HG03139 (cell line): ENCODE data around the gene FHOD3.
A peak's percentile ranks its signal among the peaks of the same experiment; 100 is the strongest.

Experiments used
- ATAC-seq: cut with Tn5 transposase; IDR thresholded peaks from one replicate; pipeline ENCODE4 v1.9.1; 2021; ENCODE audit not compliant: unreplicated experiment

The FHOD3 gene

DNA sequence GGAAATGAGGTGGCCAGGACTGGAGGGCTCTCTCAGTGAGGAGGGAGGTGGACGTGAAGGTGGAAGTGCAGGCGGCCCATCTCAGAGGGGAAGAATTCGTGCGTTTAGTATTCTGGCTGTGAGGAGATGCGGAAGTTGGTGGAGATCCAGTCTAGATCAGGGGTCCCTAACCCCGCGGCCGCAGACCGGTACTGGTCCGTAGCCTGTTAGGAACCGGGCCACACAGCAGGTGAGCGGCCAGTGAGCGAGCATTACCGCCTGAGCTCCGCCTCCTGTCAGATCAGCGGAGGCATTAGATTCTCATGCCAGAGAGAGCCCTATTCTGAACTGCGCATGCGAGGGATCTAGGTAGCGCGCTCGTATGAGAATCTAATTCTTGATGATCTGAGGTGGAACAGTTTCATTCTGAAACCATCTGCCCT lies 1.6 kb upstream of the FHOD3 start:
- no peak for ATAC-seq

GRCh38 chr18:36296650-36297416 lies 680 bp upstream of the FHOD3 start:
- ATAC-seq = no peak

DNA sequence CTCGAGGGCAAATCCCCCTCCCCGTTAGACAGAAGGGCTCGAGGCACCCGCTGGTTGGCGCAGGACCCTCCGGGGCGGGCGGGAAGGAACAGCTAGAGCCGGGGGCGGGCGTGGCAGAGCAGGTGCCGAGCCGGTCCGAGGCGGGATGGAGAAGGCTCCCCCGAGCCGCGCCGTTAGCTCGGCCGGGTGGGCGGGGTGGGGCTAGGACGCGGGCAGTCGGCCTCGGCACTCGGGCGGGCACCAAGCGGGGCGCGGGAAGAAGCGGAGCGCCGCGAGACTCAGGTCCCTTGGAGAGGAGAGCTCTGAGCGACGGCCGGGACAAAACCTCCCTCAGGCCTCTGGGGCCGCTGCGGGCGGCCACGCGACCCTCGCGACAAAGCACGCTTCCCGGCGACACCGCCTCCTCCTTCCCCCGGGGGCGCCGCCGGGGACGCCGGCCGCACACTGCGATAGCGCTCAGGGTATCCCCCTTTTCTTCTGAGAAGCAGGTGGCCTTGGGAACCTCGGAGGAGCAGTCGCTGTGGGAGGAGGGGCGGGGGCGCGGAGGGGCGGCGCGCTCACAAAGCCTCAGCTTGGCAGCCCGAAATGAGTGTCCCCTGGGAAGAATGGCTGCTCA lies 721 bp downstream of the FHOD3 start:
- peak; percentile 20 for ATAC-seq

DNA sequence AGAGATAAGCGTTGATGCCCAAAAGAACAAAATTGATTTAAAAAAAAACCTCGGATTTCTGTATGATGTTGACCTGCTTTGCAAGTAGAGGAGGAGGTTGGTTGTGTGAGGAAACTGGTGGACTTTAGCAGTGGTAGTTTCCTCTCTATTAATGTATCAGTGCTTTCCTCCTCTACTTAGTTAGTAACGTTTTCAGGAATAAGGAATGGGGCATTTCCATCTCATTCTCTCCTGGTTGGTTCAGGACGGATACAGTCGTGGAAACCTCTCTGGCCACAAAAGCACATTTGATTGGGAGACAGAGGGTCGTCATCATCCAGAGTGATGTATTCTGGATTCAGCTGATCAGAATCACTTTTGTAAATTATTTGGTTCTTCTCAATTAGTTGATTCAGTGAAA lies 1.5 kb downstream of the FHOD3 start:
- ATAC-seq = no peak

DNA sequence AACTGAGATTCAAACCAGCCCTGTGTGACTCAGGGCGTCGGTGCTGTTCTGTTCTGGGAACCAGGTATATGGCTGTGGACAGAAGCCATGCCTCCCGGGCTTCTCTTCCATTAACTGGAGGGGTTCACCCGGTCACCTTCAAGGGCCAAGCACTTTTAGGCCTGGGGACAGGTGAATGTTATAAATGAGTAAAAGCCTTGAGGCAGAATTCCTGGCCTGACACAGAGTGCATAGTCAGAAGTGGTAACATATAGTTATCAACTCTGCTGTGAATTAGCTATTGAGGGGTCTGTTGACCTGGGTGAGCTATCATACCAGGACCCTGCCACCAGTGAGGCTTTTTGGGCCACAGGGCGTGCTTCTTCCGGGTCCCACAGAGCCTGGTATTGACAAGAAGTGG lies 2.7 kb downstream of the FHOD3 start:
- ATAC-seq = no peak

DNA sequence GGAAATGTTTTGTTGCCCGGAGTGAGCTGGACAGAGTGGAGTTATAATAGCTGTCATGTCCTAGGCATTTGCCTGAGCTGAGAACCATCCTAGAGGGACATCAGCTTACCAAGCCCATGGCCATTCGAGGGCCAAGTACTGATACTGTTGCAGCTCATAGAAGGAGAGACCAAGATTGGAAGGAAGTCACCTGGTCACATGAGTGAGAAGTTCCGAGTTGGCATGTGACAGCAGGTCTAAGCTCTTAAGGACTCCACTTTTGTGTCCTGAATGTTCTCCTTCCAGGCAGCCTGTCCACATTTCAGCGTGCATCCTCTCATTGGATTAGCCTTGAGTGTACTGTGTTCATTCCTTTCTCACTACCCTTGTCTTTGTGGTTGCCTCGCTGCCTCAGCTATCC lies 4.4 kb downstream of the FHOD3 start:
- ATAC-seq = no peak

DNA sequence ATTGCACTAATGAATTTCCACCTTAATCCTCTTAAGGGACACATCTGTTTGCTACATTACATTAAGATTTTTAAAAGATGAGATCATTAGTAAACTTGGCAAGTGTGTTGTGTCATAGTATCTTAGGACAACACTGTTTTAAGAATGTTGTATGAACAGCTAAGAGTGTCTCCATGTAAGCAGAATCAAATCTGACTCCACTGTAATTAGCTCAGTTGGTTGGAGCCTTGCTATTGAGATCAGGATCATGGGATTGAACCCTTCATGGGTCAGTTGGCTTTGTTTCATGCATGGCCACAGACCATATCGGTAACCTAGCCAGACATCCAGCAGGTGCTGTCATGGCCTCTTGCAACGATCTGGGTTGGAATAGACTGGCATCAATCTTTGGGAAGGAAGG lies 5.2 kb downstream of the FHOD3 start:
- ATAC-seq = no peak

DNA sequence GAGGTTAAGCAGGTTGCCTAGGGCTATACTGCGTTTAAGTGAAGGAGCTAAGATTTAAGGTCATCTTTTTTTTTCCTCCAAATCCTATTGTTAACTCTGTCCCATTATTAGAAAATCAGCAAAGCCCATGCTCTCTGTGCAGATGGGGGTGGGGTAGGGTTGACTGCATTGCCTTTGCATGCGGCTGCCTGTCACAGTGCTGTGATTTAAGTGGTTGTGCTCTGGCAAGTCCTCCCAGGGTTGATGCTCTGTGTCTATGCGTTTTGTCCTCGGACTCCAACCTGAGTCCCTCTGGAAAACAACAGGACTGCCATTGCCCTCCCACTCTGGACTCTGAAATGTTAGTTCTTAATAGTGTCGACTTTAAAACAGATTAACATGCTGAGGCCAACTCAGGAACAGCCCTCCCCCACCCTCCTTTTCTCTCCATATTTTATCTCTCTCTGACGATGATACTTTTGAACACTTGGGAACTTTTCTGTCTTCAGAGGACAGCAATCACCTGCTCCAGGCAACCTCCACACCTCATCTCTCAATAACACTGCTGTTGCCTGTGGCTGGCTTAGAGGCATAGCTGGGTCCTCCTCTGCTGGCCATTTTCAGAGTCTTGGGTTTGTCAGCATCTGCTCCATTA lies 5.8 kb downstream of the FHOD3 start:
- no peak for ATAC-seq

- ATAC-seq = no peak
These were observed 7.2 kb downstream of the FHOD3 start for GRCh38 chr18:36304723-36305122.

DNA sequence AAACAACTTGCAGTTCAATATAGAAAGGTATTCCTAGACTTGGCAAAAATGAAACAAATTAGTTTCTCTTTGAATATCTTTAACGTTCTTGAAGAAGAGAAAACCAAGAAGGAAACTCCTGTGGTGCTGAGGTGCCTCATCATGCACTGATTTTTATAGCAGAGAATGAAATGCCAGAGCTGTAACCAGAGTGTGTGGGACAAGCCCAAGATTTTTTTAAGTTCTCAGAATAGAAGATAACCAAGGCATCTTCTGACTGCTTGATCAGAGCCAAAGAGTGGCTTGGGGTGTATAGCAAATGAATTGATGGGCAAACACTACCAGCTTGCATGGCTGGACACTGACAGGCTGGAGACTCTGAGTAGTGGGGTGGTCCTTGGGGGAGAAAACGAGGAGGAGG lies 7.9 kb downstream of the FHOD3 start:
- no peak for ATAC-seq

- ATAC-seq = no peak
These were observed 10.0 kb downstream of the FHOD3 start for GRCh38 chr18:36307513-36307912.

GRCh38 chr18:36308711-36309435 lies 11.4 kb downstream of the FHOD3 start:
- no peak for ATAC-seq

DNA sequence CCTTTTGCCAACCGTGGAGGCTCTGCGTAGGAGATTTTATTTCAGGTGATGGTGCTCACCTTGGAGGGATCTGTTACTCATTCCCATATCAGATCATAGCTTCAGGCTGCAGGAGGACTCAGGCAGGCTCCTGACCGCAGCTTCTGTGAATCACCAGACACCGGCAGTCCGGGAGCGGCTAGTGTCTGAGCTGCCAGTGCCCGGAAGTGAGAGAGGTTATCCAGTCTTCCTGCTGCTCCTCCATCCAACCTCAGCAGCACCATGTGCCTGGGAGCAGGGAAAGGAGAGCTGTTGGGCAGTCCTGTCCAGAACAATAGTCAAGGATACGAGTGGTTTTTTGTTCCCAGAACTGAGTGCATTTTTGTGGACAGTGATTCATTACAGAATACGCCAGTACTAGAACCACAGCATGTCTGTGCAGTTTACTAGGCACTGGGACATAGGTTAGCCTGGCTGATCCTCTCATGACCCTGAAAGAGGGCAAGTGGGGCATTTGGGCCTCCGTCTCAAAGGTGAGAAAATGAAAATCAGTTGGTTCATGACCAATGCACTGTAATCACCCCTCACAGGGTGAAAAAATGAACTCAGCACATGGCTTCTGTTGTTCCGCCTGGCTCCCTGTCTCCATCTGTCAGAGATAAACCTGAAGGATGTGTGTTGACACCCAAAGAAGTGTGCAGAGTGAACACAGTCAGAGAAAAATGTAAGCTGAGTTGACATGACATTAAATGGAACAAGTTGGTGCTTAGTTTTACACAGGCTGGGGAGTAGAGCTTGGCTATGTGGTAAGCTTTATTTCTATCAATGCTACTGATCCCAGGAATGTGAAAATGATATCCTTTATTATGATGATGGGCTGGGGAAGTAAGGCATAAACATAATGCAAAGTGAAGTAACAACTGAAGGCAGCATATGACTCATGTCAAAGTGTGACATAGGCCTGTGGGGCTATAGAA lies 12.2 kb downstream of the FHOD3 start:
- ATAC-seq = no peak

DNA sequence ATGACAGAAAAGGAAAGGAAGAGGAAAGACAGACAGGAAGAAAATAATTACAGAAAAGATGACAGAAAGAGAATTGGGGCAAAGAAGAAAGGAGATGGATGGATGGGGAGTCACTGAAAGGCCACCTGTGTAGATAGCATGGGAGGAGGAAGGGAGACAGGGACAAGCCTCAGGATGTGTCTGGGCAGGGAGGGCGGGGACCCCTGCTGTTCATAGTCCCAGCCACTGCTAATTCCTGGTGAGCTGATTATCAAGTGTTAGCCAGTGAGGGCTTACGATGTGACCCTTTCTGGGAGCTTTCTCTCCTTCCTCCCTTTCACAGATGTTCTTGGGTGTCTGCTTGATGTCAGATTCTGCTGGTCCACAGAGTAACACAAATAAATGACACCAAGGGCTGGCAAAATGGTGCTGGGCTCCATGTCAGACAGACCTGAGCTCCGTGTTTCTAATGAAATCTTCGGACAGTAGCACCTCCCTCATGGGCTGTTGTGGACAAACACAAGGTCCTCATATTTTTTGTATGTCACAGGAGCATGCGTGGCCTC lies 13.6 kb downstream of the FHOD3 start:
- ATAC-seq = no peak

DNA sequence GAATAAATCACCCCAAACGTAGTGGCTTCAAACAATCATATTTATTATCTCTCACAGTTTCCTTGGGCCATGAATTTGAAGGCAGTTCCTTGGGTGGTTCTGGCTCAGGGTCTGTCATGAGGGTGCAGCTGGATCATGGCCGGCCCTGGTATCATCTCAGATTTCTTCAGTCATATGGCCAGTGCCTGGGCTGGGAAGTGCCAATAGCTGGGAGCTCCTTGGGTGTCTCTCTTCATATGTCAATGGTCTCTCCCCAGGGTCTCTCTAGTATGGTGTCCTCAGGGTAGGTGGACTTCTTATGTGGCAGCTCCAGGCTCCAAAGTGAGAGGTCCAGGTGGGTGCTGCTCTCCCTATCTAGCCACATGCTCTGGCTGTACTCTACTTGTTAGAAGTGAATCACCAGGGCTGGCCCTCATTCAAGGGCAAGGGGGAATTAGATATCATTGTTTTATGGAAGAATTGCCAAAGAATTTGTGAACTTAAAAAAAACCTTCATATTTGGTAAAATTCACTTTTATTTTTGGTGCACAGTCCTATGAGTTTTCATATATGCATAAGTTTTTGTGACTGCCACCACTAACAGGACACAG lies 15.4 kb downstream of the FHOD3 start:
- no peak for ATAC-seq

GRCh38 chr18:36314098-36314497 lies 16.6 kb downstream of the FHOD3 start:
- ATAC-seq = no peak

- ATAC-seq = no peak
These were observed 17.2 kb downstream of the FHOD3 start for GRCh38 chr18:36314754-36315153.

DNA sequence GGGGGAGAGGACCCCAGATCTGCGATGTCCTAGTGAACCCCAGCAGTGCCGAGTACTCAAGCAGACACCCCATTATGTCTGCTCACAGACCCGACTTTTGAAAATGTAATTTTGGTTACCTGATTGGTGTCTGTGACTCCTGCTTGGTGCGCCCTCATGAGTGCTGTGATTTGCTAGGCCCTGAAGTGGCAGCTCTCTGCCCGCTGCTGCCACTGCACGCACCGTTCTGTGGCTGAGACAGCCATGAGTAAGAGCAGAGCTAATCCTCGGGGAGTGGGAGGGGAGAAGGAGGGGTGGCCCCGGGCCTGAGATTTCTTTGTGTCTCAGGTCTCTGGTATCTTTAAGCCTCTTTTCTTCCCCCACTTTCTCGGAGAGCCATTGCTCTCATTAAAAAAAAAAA lies 18.2 kb downstream of the FHOD3 start:
- no peak for ATAC-seq

DNA sequence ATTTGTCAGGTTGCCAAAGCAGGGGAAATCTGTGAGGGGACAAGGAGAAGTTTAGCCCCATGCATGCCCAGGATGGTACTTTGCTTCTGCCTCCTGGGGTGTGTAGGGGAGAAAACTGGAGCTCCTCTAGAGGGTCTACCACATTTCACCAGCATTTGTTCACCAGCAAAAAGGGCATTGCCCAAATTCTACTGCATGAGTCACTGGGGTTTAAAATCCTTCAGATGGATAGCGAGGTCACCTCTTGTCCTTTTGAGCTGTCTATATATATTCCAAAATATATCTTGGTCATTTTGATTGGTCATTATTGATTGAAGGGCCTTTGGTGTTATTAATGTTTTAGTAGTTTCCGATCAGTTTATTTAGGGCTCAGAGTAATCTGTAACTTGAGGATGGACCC lies 18.7 kb downstream of the FHOD3 start:
- ATAC-seq = no peak
